Measurements from ENCODE around the gene ROBO1.
"Not testable (repeated sequence)": the region's sequence is repeated elsewhere in the genome, so short reads cannot be mapped to it uniquely, and the experiment has no call there.

Gene ROBO1

GRCh38 chr3:78725703-78726246, 1042.0 kb downstream of the ROBO1 start:
- DNase-seq, result no peak
- in situ Hi-C loops (cut with HindIII; ENCODE audit: low pct_ligation_motif_present, low pct_unique_long_range_greater_than_20kb, low sequenced_read_pairs), result no loop called here

GRCh38 chr3:78724859-78725258, 1042.9 kb downstream of the ROBO1 start:
- in situ Hi-C loops (cut with HindIII; ENCODE audit: low pct_ligation_motif_present, low pct_unique_long_range_greater_than_20kb, low sequenced_read_pairs), result no loop called here
- DNase-seq, result no peak

- in situ Hi-C loops (cut with HindIII; ENCODE audit: low pct_ligation_motif_present, low pct_unique_long_range_greater_than_20kb, low sequenced_read_pairs); DNase-seq: not testable (repeated sequence)
Measured at GRCh38 chr3:78724364-78724763, 1043.4 kb downstream of the ROBO1 start.

- DNase-seq, result no peak
- in situ Hi-C loops (cut with HindIII; ENCODE audit: low pct_ligation_motif_present, low pct_unique_long_range_greater_than_20kb, low sequenced_read_pairs), result no loop called here
Measured at GRCh38 chr3:78721771-78722543, 1045.8 kb downstream of the ROBO1 start.

GRCh38 chr3:78718707-78719106, 1049.1 kb downstream of the ROBO1 start:
- in situ Hi-C loops (cut with HindIII; ENCODE audit: low pct_ligation_motif_present, low pct_unique_long_range_greater_than_20kb, low sequenced_read_pairs), result no loop called here
- DNase-seq, result no peak

- DNase-seq, result no peak
- in situ Hi-C loops (cut with HindIII; ENCODE audit: low pct_ligation_motif_present, low pct_unique_long_range_greater_than_20kb, low sequenced_read_pairs), result no loop called here
Measured at GRCh38 chr3:78717041-78717440, 1050.8 kb downstream of the ROBO1 start.

GRCh38 chr3:78712941-78713340, 1054.9 kb downstream of the ROBO1 start:
- in situ Hi-C loops (cut with HindIII; ENCODE audit: low pct_ligation_motif_present, low pct_unique_long_range_greater_than_20kb, low sequenced_read_pairs), result no loop called here
- no peak for DNase-seq

GRCh38 chr3:78712270-78712669, 1055.5 kb downstream of the ROBO1 start:
- in situ Hi-C loops (cut with HindIII; ENCODE audit: low pct_ligation_motif_present, low pct_unique_long_range_greater_than_20kb, low sequenced_read_pairs), result no loop called here
- no peak for DNase-seq

- no peak for DNase-seq
- in situ Hi-C loops (cut with HindIII; ENCODE audit: low pct_ligation_motif_present, low pct_unique_long_range_greater_than_20kb, low sequenced_read_pairs), result no loop called here
Measured at GRCh38 chr3:78708565-78709073, 1059.2 kb downstream of the ROBO1 start.

GRCh38 chr3:78707609-78708008, 1060.2 kb downstream of the ROBO1 start:
- in situ Hi-C loops (cut with HindIII; ENCODE audit: low pct_ligation_motif_present, low pct_unique_long_range_greater_than_20kb, low sequenced_read_pairs), result no loop called here
- no peak for DNase-seq

GRCh38 chr3:78706906-78707523, 1060.8 kb downstream of the ROBO1 start:
- DNase-seq, result no peak
- in situ Hi-C loops (cut with HindIII; ENCODE audit: low pct_ligation_motif_present, low pct_unique_long_range_greater_than_20kb, low sequenced_read_pairs), result no loop called here

- in situ Hi-C loops (cut with HindIII; ENCODE audit: low pct_ligation_motif_present, low pct_unique_long_range_greater_than_20kb, low sequenced_read_pairs), result no loop called here
- DNase-seq, result no peak
Measured at GRCh38 chr3:78703944-78704343, 1063.9 kb downstream of the ROBO1 start.

GRCh38 chr3:78701537-78701936, 1066.3 kb downstream of the ROBO1 start:
- no peak for DNase-seq
- in situ Hi-C loops (cut with HindIII; ENCODE audit: low pct_ligation_motif_present, low pct_unique_long_range_greater_than_20kb, low sequenced_read_pairs), result no loop called here

- no peak for DNase-seq
- in situ Hi-C loops (cut with HindIII; ENCODE audit: low pct_ligation_motif_present, low pct_unique_long_range_greater_than_20kb, low sequenced_read_pairs), result no loop called here
Measured at GRCh38 chr3:78698431-78698830, 1069.4 kb downstream of the ROBO1 start.

GRCh38 chr3:78697426-78697825, 1070.4 kb downstream of the ROBO1 start:
- no peak for DNase-seq
- in situ Hi-C loops (cut with HindIII; ENCODE audit: low pct_ligation_motif_present, low pct_unique_long_range_greater_than_20kb, low sequenced_read_pairs), result no loop called here

- DNase-seq, result no peak
- in situ Hi-C loops (cut with HindIII; ENCODE audit: low pct_ligation_motif_present, low pct_unique_long_range_greater_than_20kb, low sequenced_read_pairs), result no loop called here
Measured at GRCh38 chr3:78690766-78691165, 1077.0 kb downstream of the ROBO1 start.

GRCh38 chr3:78689378-78689777, 1078.4 kb downstream of the ROBO1 start:
- in situ Hi-C loops (cut with HindIII; ENCODE audit: low pct_ligation_motif_present, low pct_unique_long_range_greater_than_20kb, low sequenced_read_pairs), result no loop called here
- DNase-seq, result no peak

- in situ Hi-C loops (cut with HindIII; ENCODE audit: low pct_ligation_motif_present, low pct_unique_long_range_greater_than_20kb, low sequenced_read_pairs), result no loop called here
- DNase-seq, result no peak
Measured at GRCh38 chr3:78687520-78687919, 1080.3 kb downstream of the ROBO1 start.

- in situ Hi-C loops (cut with HindIII; ENCODE audit: low pct_ligation_motif_present, low pct_unique_long_range_greater_than_20kb, low sequenced_read_pairs), result no loop called here
Measured at GRCh38 chr3:78683284-78683683, 1084.5 kb downstream of the ROBO1 start.

More at GRCh38 chr3:78683284-78683683, 1084.5 kb downstream of the ROBO1 start:
- DNase-seq, result no peak

All from ACHN (cell line).